Measurements from ENCODE around the gene OPCML.

Gene OPCML

DNA sequence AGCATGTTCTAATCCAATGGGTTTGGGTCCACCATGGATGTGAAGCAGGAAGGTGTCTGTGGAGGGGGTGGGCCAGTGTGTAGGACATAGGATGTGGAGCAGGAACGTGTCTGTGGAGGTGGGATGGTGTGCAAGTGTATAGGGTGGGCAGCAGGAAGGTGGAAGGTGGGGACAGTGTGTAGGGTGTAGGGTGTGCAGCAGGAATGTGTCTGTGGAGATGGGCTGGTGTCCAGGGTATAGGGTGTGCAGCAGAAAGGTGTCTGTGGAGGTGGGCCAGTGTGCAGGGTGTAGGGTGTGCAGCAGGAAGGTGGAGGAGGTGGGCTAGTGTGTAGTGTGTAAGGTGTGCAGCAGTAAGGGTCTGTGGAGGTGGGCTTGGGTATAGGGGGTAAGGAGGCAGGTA, 1093.9 kb downstream of the OPCML start:
- Mint-ChIP-seq H3K4me3 (no peak overlapping the region), H3K27ac (no peak overlapping the region), H3K36me3 (ENCODE audit: low read depth) (no peaks in the 10 kb centered on the region), H3K27me3 (no peaks in the 10 kb centered on the region), H3K4me1 (ENCODE audit: low read depth) (no peaks in the 10 kb centered on the region), H3K9me3 (peaks cover 13% of the 10 kb centered on the region)
- no peak for DNase-seq

DNA sequence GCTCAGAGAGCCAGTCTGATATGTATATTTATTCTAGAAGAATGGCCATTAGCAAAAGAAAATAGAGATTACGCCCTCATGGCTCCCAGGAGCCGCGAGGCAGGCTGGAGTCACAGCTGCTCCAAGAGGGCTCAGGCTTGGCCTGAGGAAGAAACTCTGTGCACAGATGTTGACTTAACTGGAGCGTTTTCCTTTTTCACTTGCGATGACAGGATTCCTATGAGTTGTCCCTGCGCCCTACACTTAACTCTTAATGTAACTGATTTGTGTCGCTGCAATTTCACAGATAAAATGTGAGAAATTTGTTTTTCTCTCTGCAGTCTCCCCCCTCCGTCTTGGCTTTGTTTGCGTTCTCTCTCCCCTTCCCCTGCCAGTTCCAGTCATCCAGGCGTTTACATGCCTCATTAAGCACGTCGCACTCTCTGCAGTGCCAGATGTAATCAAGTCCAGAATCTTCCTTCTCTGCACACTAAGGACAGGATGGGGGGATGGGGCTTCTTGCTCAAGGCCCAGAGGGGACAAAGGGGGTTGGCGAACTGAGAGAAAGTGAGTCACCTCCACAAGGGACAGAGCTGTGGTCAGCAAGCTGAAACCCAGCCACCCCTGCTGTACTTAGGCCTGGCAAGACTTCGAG, 1101.8 kb downstream of the OPCML start:
- Mint-ChIP-seq H3K4me1 (ENCODE audit: low read depth) (no peaks in the 10 kb centered on the region), H3K27ac (no peak overlapping the region), H3K27me3 (no peaks in the 10 kb centered on the region), H3K36me3 (ENCODE audit: low read depth) (no peaks in the 10 kb centered on the region), H3K9me3 (no peaks in the 10 kb centered on the region), H3K4me3 (no peak overlapping the region)
- DNase-seq, result no peak

DNA sequence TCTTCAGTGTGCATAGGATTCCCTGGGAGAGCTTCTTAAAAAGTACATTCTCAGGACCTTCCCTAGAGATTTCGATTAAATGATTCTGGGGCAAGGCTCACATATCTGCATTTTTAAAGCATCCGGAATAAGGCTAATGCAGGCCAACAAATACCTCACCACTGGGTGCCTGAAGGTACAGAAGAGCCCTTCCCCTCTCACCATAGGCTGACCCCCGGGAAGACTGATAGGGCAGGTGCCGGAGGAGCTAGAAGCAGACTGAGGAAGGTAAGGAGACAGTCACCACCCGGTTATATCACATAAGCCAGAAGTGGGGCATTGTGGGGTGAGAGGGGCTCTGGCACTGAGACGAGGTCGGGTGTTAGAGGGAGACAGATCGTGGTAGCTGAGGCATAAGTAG, 1102.6 kb downstream of the OPCML start:
- no peak overlapping the region for H3K27ac Mint-ChIP-seq
- no peaks in the 10 kb centered on the region for H3K4me1 Mint-ChIP-seq (ENCODE audit: low read depth)
- H3K4me3 Mint-ChIP-seq, result no peak overlapping the region
- H3K36me3 Mint-ChIP-seq (ENCODE audit: low read depth), result no peaks in the 10 kb centered on the region
- no peaks in the 10 kb centered on the region for H3K27me3 Mint-ChIP-seq
- DNase-seq, result no peak
- H3K9me3 Mint-ChIP-seq, result no peaks in the 10 kb centered on the region

DNA sequence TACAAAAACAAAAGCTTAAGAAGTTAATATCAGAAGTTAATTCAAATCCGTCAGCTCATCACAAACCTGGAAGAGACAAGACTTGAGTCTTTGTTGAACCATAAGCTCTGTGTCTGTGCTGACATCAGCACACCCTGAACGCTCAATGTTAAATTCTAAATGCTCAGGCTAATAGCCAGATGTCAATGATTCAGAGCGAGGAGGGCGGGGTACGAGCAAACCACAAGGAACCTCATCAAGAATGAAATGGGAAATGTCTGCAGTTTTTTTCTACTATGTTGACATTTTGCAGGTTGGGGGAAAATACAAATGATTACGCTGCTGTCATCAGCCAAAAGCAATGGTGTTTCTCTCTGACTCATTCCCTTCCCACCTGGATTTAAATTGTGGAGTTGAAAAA, 1104.7 kb downstream of the OPCML start:
- Mint-ChIP-seq H3K4me1 (ENCODE audit: low read depth) (no peaks in the 10 kb centered on the region), H3K27ac (no peak overlapping the region), H3K36me3 (ENCODE audit: low read depth) (no peaks in the 10 kb centered on the region), H3K27me3 (no peaks in the 10 kb centered on the region), H3K4me3 (no peak overlapping the region), H3K9me3 (no peaks in the 10 kb centered on the region)
- no peak for DNase-seq

DNA sequence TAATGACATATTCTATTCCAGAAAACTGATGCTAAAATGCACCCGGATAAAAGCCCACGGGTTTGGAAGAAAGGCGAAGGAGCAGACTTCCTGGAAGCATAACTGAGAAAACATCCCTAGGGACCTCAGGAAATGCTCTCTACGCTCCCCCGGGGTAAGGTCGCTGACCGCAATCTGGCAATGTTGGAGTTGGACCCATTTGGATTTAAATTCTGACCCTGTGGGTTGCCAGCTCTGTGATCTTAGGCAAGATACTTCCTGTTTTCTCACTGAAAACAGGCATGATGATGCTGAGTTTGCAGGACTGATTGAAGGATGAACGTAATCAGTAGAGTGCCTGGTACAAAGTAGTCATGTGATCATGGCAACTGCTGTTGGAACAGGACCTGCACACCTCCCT, 1107.9 kb downstream of the OPCML start:
- H3K4me3 Mint-ChIP-seq, result no peak overlapping the region
- no peak overlapping the region for H3K27ac Mint-ChIP-seq
- peaks cover 3% of the 10 kb centered on the region for H3K9me3 Mint-ChIP-seq
- no peaks in the 10 kb centered on the region for H3K4me1 Mint-ChIP-seq (ENCODE audit: low read depth)
- no peak for DNase-seq
- H3K36me3 Mint-ChIP-seq (ENCODE audit: low read depth), result no peaks in the 10 kb centered on the region
- no peaks in the 10 kb centered on the region for H3K27me3 Mint-ChIP-seq

DNA sequence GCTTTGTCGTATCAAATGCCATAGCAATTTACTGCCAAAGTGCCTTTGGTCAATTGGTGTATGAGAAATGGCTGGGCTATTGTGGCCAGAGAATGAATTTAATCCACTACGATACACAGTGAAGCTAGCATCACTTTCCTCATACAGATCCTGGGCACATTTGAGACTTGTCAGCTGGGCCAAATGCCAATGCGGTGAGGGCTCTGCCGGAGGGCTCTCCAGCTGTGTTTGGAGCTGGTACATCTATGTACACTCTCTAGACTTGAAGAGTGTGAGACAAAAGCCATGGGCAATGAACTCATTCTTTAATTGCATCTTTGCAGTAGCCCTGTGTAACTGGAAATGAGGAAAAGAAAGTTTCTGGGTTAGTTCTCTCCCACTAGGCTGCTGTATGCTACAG, 1109.0 kb downstream of the OPCML start:
- Mint-ChIP-seq H3K27me3 (no peaks in the 10 kb centered on the region), H3K4me3 (no peak overlapping the region), H3K27ac (no peak overlapping the region), H3K9me3 (peaks cover 3% of the 10 kb centered on the region), H3K36me3 (ENCODE audit: low read depth) (no peaks in the 10 kb centered on the region), H3K4me1 (ENCODE audit: low read depth) (no peaks in the 10 kb centered on the region)
- DNase-seq, result no peak

DNA sequence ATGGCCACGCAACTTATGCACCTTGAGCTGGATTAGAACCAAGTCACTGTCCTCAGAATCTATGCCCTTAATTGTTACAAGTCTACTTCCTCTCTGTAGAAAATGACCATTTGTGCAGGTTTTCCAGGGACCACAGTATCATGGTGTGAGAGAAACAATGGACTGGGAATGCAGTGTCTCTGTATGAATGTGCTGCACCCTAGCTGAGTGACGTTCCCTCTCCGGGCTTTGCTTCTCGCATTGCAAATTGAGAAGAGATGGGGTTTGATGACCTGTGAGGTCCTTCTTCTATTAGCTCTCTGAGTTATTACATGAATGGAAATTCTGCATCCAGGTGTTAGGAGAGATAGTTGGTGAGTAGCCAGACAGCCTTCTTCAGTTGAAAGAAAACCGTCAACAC, 1109.6 kb downstream of the OPCML start:
- Mint-ChIP-seq H3K27me3 (no peaks in the 10 kb centered on the region), H3K36me3 (ENCODE audit: low read depth) (no peaks in the 10 kb centered on the region), H3K4me1 (ENCODE audit: low read depth) (no peaks in the 10 kb centered on the region), H3K27ac (no peak overlapping the region), H3K9me3 (peaks cover 3% of the 10 kb centered on the region), H3K4me3 (no peak overlapping the region)
- no peak for DNase-seq

DNA sequence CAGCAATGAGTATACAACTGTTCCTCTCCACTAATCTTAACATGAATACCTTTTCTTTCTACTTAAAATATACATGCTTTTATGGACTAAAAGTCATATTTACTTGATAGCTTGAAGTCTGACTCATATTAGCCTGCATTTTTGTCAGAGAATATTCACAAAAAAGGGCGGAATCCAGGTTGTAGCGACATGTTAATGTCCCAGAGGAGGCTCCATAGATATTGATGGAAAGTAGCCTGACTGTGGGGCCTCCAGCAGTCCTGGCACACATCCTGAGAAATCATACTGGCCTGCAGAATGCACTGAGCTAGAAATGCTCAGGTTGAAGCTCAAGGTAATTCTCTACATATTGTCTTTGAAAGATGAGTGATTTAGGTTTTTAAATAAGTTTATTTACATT, 1110.7 kb downstream of the OPCML start:
- Mint-ChIP-seq H3K36me3 (ENCODE audit: low read depth) (no peaks in the 10 kb centered on the region), H3K4me3 (no peak overlapping the region)

DNA sequence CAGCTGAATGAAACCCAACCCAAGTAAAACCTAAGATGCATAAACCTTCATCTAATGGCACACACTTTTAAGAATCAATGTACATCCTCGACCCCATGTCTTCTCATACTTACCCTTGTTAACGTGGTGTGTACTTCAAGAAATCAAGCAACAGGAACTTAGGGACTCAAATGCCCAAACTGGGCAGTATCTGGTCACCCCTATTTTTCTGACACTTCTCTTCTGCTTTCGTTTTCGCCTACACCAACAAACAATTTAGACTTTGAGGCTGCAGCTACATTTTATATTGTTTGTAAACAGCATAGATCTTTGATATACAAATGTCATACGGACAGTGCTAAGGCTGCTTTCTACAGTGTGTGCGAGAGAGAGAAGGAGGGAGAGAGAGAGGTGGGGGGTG, 1117.8 kb downstream of the OPCML start:
- Mint-ChIP-seq H3K27me3 (no peaks in the 10 kb centered on the region), H3K9me3 (no peaks in the 10 kb centered on the region), H3K4me3 (no peak overlapping the region), H3K4me1 (ENCODE audit: low read depth) (no peaks in the 10 kb centered on the region), H3K27ac (no peak overlapping the region), H3K36me3 (ENCODE audit: low read depth) (no peaks in the 10 kb centered on the region)
- no peak for DNase-seq

More for the DNA sequence above, 1110.7 kb downstream of the OPCML start:
- Mint-ChIP-seq H3K9me3 (peaks cover 3% of the 10 kb centered on the region), H3K27me3 (no peaks in the 10 kb centered on the region), H3K27ac (no peak overlapping the region), H3K4me1 (ENCODE audit: low read depth) (no peaks in the 10 kb centered on the region)
- no peak for DNase-seq

DNA sequence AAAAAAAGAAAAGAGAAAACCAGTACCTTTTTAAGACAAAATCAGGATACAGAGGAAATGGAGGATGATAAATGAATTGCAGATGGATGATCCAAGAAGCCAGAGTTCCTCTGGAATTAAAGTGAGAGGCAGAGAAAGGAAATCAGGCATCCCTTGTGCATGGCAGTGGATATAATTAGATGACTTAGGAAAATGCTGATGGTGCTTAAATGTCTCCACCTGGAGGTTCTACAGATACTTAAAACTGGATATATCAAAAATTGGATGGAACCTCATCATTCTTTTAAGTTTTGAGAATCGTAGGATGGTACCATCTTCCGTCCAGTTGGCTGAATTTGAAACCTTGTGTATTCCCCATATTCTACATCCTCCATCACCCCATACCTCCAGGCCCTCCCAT, 1121.9 kb downstream of the OPCML start:
- Mint-ChIP-seq H3K4me3 (no peak overlapping the region), H3K4me1 (ENCODE audit: low read depth) (no peaks in the 10 kb centered on the region), H3K27me3 (no peaks in the 10 kb centered on the region), H3K27ac (no peak overlapping the region), H3K9me3 (no peaks in the 10 kb centered on the region), H3K36me3 (ENCODE audit: low read depth) (no peaks in the 10 kb centered on the region)
- no peak for DNase-seq

DNA sequence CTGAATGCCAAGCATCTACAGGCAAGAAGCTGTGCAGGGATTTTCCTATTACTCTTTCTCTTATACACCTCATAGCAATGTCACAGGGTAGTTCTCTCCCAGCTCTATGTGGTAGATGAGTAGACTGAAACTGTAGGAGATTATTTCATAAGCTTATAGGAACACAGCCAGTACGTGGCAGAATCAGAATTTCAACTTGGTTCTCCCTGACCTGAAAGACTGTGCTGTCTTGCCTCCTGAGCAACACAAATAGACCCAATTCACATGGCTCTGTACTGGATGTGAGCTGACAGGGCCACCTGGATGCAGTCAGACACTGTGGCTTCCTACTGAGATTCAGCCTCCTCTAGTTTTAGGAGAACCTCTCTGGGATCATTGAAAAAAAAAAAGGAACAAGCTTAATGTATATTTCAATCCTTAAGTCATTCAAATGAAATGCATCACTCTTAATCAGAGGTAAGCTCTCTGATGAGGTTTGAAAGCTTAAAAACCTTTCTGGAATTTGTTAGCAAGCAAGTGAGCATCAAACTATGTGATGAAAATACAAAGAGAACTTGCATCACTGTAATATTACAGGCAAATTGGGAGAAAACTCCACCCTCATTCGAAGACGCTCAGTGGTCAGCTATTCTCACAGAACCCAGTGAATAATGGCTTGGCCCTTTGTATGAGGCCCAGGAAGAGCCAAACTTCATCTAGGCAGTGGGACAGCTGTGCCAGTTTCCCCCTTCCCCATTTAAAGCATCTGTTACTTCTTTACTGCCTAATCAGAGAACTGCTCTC, 1122.5 kb downstream of the OPCML start:
- Mint-ChIP-seq H3K4me3 (no peak overlapping the region), H3K36me3 (ENCODE audit: low read depth) (no peaks in the 10 kb centered on the region), H3K27ac (no peak overlapping the region), H3K4me1 (ENCODE audit: low read depth) (no peaks in the 10 kb centered on the region), H3K9me3 (no peaks in the 10 kb centered on the region), H3K27me3 (no peaks in the 10 kb centered on the region)
- no peak for DNase-seq

DNA sequence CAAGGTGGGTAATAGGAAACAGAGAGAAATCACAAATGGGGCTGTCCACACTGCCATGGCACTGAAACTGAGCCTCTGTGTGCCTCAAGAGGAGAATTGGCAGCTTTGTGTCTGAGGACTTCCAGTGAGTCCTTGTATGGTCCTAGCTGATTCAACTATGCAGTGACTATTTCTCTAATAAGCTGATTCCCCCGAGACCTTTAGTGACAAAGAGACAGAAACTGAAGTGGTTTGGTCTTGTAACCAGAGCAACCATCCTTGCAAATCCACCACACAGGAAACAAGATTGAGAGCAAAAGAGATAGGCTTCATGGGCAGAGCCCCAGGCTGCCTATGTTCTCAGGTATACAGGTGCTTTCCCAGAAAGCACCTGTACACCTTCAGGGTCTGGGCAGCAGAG, 1123.4 kb downstream of the OPCML start:
- DNase-seq, result no peak
- no peaks in the 10 kb centered on the region for H3K27me3 Mint-ChIP-seq
- no peaks in the 10 kb centered on the region for H3K4me1 Mint-ChIP-seq (ENCODE audit: low read depth)
- H3K9me3 Mint-ChIP-seq, result no peaks in the 10 kb centered on the region
- no peak overlapping the region for H3K27ac Mint-ChIP-seq
- no peaks in the 10 kb centered on the region for H3K36me3 Mint-ChIP-seq (ENCODE audit: low read depth)
- no peak overlapping the region for H3K4me3 Mint-ChIP-seq

DNA sequence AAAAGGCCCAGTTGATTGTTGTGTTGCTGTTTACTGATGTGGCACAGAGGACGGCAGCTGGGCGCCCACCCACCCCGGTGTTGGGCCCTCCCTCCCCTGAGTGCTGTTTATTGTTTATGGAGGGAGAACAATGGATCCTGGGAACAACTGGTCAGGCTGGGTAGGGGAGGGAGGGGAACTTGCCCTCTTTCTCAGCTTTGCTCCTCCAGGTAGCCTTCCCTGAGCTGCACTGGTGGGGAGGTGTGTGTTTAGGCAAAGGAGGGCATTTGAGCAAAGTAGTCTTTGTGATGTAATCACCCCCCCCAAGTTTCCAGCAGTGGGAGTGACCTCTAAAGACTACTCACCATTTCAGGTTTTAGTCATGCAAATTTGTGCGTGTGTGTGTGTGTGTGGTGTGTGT, 1126.6 kb downstream of the OPCML start:
- Mint-ChIP-seq H3K9me3 (no peaks in the 10 kb centered on the region), H3K4me3 (no peak overlapping the region)
- DNase-seq, result no peak

DNA sequence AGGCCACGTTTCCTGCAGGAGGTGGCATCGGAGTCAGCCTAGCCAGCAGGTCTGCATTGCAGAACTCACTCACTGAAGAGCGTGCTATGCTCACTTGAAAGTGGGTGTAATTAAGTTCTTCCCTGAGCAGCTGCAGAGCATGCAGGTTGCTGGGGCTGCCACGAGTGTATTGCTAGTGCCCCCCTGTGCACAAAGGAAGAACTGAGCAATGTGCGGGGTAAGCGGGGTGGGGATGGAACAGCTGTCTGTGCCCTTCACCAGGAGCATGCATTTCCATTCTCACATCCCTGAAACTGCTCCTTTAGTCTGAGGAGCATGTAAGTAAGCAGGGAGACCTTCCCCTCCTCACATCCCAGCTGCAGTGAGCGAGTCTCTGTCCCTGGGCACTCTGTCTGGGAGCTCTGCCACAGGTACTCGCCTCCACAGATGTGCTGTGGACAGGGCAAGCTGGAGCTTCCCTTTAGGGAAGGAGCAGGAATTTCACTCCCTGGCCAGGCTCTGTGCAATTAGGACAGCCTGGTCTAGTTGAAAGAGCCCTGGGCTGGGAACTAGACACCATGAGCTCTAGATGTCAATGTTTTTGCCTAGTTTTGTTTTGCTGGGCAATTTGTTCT, 1130.1 kb downstream of the OPCML start:
- Mint-ChIP-seq H3K9me3 (peaks cover 2% of the 10 kb centered on the region), H3K27me3 (peaks cover 3% of the 10 kb centered on the region), H3K4me1 (ENCODE audit: low read depth) (no peaks in the 10 kb centered on the region), H3K4me3 (no peak overlapping the region), H3K36me3 (ENCODE audit: low read depth) (no peaks in the 10 kb centered on the region), H3K27ac (no peak overlapping the region)
- no peak for DNase-seq

More for the DNA sequence above, 1126.6 kb downstream of the OPCML start:
- H3K27me3 Mint-ChIP-seq, result peaks cover 3% of the 10 kb centered on the region
- no peaks in the 10 kb centered on the region for H3K36me3 Mint-ChIP-seq (ENCODE audit: low read depth)
- H3K27ac Mint-ChIP-seq, result no peak overlapping the region
- H3K4me1 Mint-ChIP-seq (ENCODE audit: low read depth), result no peaks in the 10 kb centered on the region

DNA sequence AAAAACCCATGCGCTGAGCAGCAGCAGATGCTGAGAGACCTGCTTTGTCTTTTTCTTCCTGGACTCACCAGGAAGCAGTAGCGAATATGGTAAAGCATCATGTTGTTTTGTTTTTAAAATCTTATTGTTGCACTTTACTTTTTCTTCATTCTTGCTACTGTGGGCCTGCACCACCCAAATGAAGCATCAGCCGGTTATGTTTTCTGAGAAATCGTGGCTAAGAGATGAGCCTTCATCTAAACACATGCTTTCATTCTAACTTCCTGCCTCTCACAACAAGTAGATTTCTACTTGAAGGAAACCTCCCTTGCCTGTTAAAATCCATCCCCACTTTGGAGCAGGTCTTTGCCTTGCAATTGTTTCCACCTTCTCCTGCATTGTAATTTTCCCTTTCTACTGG, 1136.0 kb downstream of the OPCML start:
- H3K4me1 Mint-ChIP-seq (ENCODE audit: low read depth), result no peaks in the 10 kb centered on the region

More for the DNA sequence above, 1136.0 kb downstream of the OPCML start:
- H3K27me3 Mint-ChIP-seq, result no peaks in the 10 kb centered on the region
- H3K4me3 Mint-ChIP-seq, result no peak overlapping the region
- H3K27ac Mint-ChIP-seq, result no peak overlapping the region
- peaks cover 14% of the 10 kb centered on the region for H3K9me3 Mint-ChIP-seq
- H3K36me3 Mint-ChIP-seq (ENCODE audit: low read depth), result no peaks in the 10 kb centered on the region
- no peak for DNase-seq

All from activated T-cell treated with anti-CD3 and anti-CD28 coated beads, Interleukin-2, amount 50 U/mL, for 24 hours (primary cell).